Adipose tissue (tissue), 3 donors: Measurements from ENCODE around the gene ZNF8. TPM values are rescaled to one million over a fixed set of nuclear protein-coding genes. Genes with fewer than 3 reads are reported as not detected.
"Not testable (repeated sequence)": the region's sequence is repeated elsewhere in the genome, so short reads cannot be mapped to it uniquely, and the experiment has no call there.

Source experiments
- H3K27ac ChIP-seq: one replicate; pipeline ENCODE4 v1.5.1; 2013; ENCODE audit warnings: low read depth, low read length
- WGBS, 3 donors: extraction: QIAGEN DNeasy Blood & Tissue Kit; methylation state at CpG; one replicate each; pipeline ENCODE4 v1.1.7; 2013; 5-methylcytosine and 5-hydroxymethylcytosine counted together
- polyA plus RNA-seq, 3 donors: library from polyadenylated mRNA; stranded (reverse); fragments of 200-250 nt; gene quantifications; one replicate each; pipeline ENCODE4 v1.2.3, GENCODE V29; 2013
- donor health status: healthy with polysubstance abuse.
- donor health status: Bipolar disorder and iron deficiency.
- donor health status: healthy.

ZNF8 gene
- polyA plus RNA-seq, 3 donors = 0.68 to 1.1 (median 0.90) TPM

DNA sequence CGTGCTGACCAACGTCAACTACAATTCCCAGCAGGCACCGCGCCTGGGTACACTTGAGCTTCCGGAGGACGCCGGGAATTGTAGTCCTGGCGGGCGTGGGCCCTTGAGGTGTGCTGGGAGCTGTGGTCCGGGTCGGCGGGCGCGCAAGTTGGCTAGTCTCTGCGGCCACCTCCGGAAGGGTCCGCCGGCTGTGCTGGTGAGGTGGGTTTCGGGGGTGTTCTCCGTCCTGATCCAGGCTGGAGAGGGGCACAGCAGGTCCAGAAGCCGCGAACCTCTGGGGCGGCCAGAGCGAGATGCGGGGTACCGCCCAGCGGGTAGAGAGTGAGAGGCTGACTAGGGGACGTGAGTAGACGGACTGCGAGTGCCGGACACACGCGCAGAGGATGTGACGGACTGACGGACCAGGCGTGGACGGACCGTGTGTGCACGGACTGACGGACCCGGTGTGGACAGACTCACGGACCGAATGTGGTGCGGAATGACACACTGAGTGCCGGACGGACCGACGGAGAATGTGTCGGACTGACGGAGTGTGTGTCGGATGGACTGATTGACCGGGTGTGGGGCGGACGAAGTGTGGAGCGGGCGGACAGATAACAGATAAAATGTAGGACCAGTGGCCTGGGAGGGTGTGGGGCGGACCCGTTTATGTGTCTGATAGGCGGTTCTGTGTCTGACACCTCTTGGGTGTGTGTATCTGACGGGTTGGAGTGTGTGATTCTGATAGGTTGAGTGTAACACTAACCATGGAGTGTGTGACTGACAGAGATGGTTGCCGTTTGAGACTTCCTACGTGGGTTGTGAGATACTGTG is 48.4 kb downstream of the ZNF8 start, which contains the start of gene ZSCAN22:
Gene ZSCAN22, plus strand, starts transcription at position 81 of the 813 bp plus-strand sequence. CDS start 7,809 bp downstream, outside the sequence.
- 0% methylated on average over 62 of the region's 62 CpGs for WGBS, 3 donors
- H3K27ac ChIP-seq = no peak within 1 kb of the TSS

DNA sequence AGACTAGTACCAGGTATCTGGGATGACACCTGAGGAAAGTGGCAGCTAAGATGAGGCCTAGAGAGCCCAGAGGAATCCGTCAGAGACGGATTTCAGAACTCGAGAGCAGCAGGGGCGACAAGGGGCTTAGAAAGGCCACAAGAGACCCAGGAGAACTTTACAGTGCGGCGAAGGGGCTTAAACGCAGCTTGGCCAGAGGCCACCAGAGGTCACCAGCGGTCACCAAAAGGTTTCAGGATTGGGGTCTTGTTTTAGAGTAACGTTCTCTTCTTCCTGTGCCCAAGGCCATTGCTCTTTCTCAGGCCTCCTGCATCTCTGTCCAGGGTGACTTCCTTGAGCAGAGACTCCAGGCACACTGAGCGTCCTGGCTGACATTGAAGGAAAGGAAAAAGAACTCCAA is 50.2 kb downstream of the ZNF8 start:
- WGBS, 3 donors = 56 to 68% (median 67%) methylated on average over 10 of the region's 10 CpGs
- H3K27ac ChIP-seq = no peak overlapping the region

DNA sequence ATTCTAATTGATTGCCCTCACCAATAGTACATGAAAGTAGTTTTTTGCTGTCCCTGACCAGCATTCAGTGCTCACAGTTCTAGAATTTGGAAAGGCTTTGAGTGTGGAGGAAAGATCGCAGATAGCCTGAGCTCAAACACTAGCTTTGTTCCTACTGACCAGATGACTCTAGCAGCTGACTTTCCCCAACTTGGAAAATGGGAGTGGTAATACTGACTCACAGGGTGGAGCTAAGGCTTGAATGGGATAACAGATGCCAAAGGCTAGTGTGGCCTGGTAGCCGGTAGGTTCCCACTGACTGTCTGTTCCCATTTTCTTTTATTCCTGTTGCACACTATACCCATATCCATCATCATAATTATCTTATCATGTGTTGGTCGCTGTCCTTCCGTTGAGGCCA is 51.7 kb downstream of the ZNF8 start:
- no peak overlapping the region for H3K27ac ChIP-seq
- 73 to 80% (median 74%) methylated on average over 4 of the region's 4 CpGs for WGBS, 3 donors

DNA sequence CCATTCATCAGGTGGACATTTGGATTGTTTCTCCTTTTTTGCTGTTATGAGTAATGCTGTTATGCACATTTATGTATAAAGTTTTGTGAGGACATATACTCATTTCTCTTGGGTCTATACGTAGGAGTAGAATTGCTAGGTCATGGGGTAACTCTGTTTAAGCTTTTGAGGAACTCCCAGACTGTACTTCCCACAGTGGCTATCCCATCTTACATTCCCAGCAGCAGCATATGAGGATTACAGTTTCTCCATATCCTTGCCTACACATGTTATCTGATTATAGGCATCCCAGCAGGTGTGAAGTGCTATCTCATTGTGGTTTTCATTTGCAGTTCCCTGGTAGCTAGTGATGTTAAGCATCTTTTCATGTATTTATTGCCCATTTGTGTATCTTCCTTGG is 53.9 kb downstream of the ZNF8 start:
- WGBS, 3 donors = 81 to 97% (median 88%) methylated on average over 1 of the region's 1 CpG
- no peak overlapping the region for H3K27ac ChIP-seq

DNA sequence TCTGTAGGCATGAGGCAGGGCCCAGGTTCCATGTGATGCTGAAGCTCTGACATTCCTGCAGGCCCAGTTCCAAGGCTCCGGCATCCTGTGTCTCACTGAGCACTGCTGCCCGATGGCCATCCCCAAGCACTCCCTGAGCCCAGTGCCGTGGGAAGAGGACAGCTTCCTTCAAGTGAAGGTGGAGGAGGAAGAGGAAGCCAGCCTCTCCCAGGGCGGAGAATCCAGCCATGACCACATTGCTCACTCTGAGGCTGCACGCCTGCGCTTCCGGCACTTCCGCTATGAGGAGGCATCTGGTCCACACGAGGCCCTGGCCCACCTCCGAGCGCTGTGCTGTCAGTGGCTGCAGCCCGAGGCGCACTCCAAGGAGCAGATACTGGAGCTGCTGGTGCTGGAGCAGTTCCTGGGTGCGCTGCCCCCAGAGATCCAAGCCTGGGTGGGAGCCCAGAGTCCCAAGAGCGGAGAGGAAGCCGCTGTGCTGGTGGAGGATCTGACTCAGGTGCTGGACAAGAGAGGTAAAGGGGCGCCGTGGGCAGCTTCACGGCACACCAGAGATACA is 56.0 kb downstream of the ZNF8 start:
- WGBS, 3 donors = 93 to 95% (median 94%) methylated on average over 19 of the region's 19 CpGs

DNA sequence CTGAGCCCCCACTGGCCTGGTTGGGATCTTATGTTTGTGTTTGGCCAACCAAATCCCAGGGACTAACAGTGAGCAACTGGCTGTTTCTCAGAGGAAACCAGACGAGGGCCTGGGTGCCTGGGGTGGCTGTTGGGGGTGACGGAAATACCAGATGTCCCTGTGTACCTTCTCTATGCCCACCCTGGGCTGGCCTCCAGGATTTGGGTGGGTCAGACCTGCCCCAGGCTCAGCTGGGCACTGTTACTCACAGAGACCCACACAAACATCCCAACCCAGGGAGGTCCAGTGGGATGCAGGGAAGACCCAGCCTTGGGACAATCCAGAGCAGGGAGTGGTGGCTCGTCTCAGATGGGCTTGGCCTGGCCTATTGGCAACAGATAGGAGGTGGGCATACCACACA is 56.9 kb downstream of the ZNF8 start:
- H3K27ac ChIP-seq = no peak overlapping the region
- WGBS, 3 donors = 81 to 88% (median 83%) methylated on average over 3 of the region's 3 CpGs

More for the DNA sequence above, 56.0 kb downstream of the ZNF8 start:
- no peak overlapping the region for H3K27ac ChIP-seq

DNA sequence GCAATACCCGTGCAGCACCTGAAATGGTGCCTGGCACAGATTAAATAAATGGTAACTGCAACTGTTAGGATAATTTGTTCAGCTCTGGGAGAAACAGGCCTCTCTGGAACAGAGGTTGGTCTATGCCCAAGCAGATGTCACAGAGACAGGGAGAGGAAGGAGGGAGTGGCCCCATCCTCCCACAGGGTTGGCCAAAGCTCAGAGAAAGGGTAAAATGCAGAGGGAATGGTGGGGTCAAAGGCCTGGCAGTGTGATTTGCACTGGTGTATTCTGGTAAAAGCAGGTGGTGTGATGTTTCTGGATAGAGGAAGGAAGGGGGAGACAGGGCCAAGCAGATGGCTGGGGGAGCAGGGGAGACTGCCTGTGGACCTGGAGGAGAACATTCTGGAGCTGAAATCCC is 57.5 kb downstream of the ZNF8 start:
- 92 to 96% (median 95%) methylated on average over 1 of the region's 1 CpG for WGBS, 3 donors
- no peak overlapping the region for H3K27ac ChIP-seq

DNA sequence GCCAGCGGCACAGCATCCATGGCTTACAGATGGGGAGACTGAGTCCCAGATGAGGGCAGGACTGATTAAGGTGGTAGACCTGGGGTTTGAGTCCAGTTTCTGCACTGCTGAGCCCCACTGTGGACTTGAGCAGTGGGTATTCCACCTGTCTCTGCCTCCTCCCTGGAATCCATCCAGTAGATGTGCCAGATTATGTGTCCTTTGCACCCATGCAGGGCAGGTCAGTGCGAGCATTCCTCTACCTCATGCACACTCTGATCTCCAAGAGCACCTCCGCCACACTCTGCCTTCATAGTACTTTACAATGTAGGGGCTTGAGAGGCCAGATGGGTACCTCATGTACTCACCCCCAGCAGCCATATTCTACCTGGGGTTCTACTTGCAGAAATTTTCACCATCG is 58.1 kb downstream of the ZNF8 start:
- 97 to 100% (median 98%) methylated on average over 4 of the region's 4 CpGs for WGBS, 3 donors
- H3K27ac ChIP-seq = no peak overlapping the region

DNA sequence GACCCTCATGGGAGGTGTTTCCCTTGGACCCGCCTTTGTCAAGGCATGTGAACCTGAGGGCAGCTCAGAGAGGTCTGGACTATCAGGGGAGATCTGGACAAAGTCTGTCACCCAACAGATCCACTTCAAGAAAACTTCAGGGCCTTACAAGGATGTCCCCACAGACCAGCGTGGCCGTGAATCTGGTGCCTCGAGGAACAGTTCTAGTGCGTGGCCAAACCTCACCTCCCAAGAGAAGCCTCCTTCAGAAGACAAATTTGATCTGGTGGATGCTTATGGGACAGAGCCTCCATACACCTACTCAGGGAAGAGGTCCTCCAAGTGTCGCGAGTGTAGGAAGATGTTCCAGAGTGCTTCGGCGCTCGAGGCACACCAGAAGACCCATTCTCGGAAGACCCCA is 59.6 kb downstream of the ZNF8 start:
- no peak overlapping the region for H3K27ac ChIP-seq

DNA sequence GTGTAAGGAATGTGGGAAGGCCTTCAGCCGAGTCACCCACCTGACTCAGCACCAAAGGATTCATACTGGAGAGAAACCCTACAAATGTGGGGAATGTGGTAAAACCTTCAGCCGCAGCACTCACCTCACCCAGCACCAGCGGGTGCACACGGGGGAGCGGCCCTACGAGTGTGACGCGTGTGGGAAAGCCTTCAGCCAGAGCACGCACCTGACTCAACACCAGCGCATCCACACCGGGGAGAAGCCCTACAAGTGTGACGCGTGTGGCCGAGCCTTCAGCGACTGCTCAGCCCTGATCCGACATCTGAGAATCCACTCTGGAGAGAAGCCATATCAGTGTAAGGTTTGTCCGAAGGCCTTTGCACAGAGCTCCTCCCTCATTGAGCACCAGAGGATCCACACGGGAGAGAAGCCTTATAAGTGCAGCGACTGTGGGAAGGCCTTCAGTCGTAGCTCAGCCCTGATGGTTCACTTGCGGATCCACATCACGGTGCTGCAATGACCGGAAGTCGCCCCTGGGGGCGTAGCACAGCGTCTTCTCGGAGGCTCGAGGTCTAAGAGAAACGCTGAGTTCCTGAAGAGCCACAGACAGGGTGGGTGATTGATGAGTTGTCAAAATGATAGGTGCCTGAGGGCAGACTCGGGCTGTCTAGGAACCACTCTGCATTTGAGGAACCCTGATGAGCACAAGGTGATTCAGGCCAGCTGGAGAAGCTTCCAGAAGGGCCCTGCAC is 60.2 kb downstream of the ZNF8 start:
- no peak overlapping the region for H3K27ac ChIP-seq

More for the DNA sequence above, 59.6 kb downstream of the ZNF8 start:
- whole genome bisulfite sequencing, 3 donors = 95 to 100% (median 97%) methylated on average over 11 of the region's 11 CpGs

DNA sequence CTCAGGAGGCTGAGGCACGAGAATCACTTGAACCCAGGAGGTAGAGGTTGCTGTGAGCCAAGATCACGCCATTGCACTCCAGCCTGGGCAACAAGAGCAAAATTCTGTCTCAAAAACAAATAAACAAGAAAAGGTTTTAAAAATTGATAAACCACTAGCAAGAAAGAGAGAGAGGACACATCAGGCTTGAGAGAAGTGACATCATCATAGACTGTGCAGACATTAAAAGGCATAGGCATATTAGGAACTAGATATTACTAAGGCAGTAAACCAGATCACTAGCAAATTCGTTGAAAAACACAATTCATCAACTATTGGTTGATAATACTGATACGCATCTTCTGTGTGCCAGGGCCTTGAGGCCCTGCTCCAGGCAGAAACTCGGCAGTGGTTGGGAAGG is 66.8 kb downstream of the ZNF8 start:
- WGBS, 3 donors = 65 to 81% (median 77%) methylated on average over 5 of the region's 5 CpGs
- no peak overlapping the region for H3K27ac ChIP-seq

More for the DNA sequence above, 60.2 kb downstream of the ZNF8 start:
- 76 to 84% (median 83%) methylated on average over 30 of the region's 30 CpGs for WGBS, 3 donors

DNA sequence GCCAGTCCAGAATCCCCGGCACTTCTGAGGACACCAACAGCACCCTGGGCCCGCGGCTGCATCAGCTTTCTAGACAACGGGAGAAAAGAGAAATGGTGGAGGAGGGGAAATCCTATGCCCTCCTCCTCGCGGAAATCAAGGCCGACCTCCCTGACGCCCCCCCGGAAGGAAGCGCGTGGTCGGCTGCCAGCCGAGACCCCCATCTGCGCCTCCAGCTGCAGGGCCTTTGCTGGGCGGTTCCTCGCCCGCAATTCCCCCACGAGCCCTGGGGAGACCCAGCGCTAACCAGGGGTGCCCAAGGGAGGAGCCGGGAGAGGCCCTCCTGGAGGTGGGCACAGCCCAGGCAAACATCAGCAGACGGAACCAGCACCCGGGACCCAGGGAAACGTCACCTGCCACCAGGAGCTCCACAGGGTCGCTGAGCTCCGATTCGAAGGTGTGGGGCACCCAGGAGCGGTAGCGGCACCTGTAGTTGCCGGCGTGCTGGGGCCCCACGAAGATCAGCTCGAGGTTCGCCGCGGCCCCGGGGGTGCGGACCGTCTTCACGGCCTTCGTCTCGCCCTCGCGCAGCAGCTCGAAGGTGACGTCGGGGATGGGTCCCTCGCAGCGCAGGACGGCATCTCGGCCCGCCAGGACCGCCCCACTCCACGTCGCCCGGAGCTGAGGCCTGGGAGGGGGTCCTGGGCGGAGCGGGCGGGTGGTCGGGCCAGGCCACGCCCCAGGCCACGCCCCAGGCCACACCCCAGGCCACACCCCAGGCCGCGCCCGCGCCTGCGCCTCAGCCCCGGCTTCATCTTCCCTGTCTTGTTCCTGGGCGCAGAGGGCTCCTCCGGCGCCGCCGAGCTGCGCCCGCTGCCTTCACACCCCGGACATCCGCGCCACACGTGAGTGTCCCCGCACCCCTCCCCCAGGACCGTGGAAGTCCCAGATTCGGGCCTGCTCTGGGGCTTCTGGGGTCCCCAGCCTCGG is 68.5 kb downstream of the ZNF8 start:
- H3K27ac ChIP-seq = no peak overlapping the region
- WGBS, 3 donors = 2 to 3% (median 2%) methylated on average over 62 to 82 of the region's 82 CpGs

DNA sequence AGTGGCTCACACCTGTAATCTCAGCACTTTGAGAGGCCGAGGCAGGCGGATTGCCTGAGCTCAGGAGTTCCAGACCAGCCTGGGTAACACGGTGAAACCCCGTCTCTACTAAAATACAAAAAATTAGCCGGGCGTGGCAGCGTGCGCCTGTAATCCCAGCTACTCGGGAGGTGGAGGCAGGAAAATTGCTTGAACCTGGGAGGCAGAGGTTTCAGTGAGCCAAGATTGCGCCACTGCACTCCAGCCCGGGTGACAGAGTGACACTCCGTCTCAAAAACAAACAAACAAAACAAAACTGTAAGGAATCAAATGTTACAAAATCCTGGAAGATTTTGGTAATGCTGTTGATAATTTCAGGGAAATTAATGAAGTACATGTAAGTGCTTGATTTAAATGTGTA is 69.3 kb downstream of the ZNF8 start:
- not testable (repeated sequence) for H3K27ac ChIP-seq
- WGBS, 3 donors = 16 to 31% (median 21%) methylated on average over 12 of the region's 12 CpGs

DNA sequence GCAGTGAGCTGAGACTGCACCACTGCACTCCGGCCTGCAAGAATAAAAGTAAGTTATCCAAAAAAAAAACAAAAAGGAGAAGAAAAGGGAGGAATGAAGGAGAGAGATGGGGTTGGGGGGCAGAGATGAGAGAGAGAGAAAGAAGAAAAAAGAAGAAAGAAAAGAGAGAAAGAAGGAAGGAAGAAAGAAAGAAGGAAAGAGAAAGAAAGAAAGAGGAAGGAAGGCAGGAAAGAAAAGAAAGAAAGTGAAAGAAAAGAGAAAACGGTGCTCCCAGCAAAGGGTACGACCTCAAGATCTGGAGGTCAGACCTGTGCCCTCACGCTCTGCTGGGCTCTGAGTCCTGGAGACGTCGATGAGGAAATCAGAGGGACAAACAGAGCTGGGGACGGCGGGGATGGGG is 70.8 kb downstream of the ZNF8 start:
- 42 to 52% (median 46%) methylated on average over 8 of the region's 8 CpGs for WGBS, 3 donors
- H3K27ac ChIP-seq = no peak overlapping the region

DNA sequence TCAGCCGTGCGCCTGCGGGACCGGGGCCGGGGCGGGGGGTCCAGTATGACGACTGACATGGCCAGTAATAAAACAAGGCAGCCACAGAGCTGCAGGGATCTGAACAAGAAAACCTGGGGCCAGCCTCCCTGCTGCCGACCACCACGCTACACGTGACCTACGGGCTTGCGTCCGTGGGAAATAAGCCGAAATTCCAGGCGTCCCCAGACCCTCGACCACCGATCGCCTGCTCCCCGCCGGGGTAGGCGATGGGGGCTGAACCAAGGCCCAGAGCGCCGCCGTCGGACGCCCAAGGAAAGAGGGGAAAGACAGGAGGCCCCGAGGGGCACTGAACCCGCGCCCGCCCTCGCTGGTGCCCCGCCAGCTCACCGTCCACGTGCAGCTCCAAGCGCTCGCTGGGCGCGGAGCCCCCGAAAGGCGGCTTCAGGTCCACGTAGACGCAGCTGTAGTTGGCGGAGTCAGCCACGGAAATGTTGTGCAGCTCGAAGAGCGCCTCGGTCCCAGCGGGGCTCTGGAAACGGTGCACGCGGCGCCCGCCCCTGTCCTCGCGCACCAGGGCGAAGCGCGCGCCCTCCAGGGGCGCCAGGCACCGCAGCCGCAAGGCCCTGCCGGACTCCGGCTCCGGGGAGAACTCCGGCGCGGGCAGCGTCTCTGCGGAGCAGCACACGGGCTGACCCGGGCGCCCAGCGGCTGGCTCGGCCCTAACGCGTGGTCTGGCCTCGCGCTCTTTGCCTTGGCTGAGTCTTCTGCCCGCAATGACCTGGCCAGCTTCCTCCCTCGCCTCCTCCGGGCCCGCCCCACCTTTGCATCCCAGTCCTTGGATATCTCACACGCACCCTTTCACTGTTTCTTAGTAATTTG is 71.5 kb downstream of the ZNF8 start:
- no peak overlapping the region for H3K27ac ChIP-seq
- 25 to 42% (median 29%) methylated on average over 80 to 84 of the region's 84 CpGs for WGBS, 3 donors

DNA sequence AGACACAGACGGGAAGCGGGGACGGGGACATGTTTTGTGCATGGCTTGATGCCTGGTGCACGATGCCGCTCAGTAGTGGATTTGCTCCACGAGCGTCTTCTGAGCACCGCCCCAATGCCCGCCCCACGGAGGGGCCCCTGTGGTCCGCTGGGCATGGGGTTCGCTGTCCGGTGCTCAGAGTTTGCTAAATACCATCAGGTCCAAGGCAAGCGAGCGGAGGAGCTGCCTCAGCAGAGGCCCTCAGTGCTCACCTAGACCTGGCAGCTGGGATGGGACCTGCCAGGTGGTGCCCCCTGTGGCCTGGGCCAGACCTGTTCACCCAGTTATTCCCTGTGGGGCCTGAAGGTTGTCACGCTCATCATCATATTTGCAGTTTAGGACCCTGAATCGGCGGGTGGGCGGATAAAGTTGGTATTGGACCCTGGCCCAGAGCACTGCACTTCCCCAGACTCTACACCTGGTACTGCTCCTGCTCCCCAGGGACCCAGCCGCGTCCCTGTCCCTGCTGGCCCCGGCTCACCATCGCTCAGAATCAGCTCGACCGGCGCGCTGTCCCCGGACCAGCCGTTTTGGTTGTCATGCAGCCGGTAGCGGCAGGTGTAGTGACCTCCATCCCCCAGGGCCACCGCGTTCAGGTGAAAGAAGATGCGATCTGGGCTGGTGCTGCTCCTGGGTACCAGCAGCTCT is 72.3 kb downstream of the ZNF8 start:
- no peak overlapping the region for H3K27ac ChIP-seq
- 65 to 83% (median 68%) methylated on average over 34 of the region's 34 CpGs for WGBS, 3 donors

DNA sequence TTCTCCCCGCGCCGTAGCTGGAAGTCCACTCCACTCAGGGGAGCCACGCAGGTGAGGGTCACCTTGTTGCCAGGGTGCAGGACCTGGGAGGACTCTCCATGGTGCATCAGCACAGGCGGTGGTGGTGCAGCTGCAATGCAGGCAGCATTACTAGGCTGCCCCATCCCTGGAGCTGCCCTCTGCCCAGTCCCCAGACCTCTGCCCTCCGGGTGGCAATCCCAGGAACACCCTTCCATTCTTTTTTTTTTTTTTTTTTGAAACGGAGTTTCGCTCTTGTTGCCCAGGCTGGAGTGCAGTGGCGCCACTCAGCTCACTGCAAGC is 72.8 kb downstream of the ZNF8 start:
- no peak overlapping the region for H3K27ac ChIP-seq
- whole genome bisulfite sequencing, 3 donors = 84 to 90% (median 86%) methylated on average over 7 to 9 of the region's 9 CpGs
